IMR-90 (cell line): ENCODE data around the gene RAB25.

Source experiments
- BHLHE40 ChIP-seq: fragments of 150-350 bp; IDR thresholded peaks from 2 replicates; pipeline ENCODE4 v1.6.1; 2016; ENCODE audit warnings: mild to moderate bottlenecking, low read depth, low read length
- FOS ChIP-seq: fragments of 150-350 bp; IDR thresholded peaks from 2 replicates; pipeline ENCODE4 v1.6.1; 2016; ENCODE audit warnings: low read depth, low read length
- MAFK ChIP-seq: IDR thresholded peaks from 2 replicates; pipeline ENCODE4 v1.6.1; 2012; ENCODE audit warnings: low read depth, low read length, improper control_type of control experiment
- NFE2L2 ChIP-seq: fragments of 150-350 bp; IDR thresholded peaks from 2 replicates; pipeline ENCODE4 v1.6.1; 2016; ENCODE audit warnings: low read depth, mild to moderate bottlenecking, low read length
- POLR2A ChIP-seq: IDR thresholded peaks from 2 replicates; pipeline ENCODE4 v1.6.1; 2012; ENCODE audit warnings: mild to moderate bottlenecking, low read depth, low read length
- RAD21 ChIP-seq: IDR thresholded peaks from 2 replicates; pipeline ENCODE4 v1.6.1; 2012; ENCODE audit warnings: low read length, improper control_type of control experiment
- RFX5 ChIP-seq: IDR thresholded peaks from 2 replicates; pipeline ENCODE4 v1.8.0; 2012; ENCODE audit warnings: low read depth, mild to moderate bottlenecking, low read length, moderate library complexity
- TF ChIP-seq, protein P1 (sequence below): conservative IDR thresholded peaks from 2 replicates; pipeline ENCODE4 v1.5.1; 2012; ENCODE audit warnings: mild to moderate bottlenecking, low read depth, low read length, improper control_type of control experiment
- TF ChIP-seq, protein P2 (sequence below): fragments of 150-350 bp; IDR thresholded peaks from 2 replicates; pipeline ENCODE4 v1.6.1; 2017; ENCODE audit warnings: mild to moderate bottlenecking, antibody characterized with exemption, low read length, low read depth

DNA sequence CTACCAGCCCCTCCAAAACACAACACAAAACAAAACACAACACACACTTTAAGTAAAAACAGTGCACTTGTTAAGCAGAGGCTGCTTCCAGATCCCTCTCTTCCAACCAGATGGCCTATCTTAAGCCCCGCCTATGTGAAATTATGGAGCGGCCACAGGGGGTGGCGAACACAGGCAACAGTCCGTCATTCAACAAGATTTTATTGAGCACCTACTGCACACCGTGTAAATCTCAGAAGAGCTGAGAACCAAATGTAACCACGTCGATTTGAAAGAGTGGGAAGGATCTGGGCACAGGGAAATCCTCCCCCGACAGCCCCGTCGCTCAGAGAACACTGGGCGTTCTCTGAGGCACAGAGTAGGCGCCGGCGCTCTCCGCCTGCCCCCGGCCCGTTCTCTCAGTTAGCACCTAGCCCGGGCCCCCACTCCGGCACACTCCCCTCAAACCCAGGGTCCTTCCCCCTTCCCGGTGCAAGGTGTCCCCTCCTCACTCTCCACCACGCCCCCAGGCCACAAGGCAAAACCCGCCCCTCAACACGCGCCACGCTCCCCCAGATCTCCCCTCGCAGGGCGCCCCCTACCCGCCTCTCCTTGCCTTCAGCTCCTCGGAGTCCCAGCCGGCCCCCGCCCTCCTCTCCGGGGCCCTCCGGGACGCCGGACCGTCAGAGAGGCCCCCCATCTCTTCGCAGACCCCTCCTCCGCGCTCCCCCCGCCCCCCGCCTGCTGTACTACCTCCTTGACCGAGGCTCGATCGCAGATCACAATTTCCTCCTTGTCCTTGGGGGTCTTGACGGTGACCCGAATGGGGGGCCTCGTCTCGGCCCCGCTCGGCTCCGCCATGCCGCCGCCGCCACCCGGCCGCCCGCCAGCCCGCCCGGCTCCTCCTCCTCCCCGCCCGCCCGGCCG, 7.8 kb upstream of the RAB25 start:
- TF ChIP-seq, protein P1, sequence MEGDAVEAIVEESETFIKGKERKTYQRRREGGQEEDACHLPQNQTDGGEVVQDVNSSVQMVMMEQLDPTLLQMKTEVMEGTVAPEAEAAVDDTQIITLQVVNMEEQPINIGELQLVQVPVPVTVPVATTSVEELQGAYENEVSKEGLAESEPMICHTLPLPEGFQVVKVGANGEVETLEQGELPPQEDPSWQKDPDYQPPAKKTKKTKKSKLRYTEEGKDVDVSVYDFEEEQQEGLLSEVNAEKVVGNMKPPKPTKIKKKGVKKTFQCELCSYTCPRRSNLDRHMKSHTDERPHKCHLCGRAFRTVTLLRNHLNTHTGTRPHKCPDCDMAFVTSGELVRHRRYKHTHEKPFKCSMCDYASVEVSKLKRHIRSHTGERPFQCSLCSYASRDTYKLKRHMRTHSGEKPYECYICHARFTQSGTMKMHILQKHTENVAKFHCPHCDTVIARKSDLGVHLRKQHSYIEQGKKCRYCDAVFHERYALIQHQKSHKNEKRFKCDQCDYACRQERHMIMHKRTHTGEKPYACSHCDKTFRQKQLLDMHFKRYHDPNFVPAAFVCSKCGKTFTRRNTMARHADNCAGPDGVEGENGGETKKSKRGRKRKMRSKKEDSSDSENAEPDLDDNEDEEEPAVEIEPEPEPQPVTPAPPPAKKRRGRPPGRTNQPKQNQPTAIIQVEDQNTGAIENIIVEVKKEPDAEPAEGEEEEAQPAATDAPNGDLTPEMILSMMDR: peak; percentile 40
- TF ChIP-seq RAD21 (no peak), RFX5 (no peak), FOS (no peak), POLR2A (no peak), NFE2L2 (no peak), MAFK (no peak), BHLHE40 (no peak)
- TF ChIP-seq, protein P2, sequence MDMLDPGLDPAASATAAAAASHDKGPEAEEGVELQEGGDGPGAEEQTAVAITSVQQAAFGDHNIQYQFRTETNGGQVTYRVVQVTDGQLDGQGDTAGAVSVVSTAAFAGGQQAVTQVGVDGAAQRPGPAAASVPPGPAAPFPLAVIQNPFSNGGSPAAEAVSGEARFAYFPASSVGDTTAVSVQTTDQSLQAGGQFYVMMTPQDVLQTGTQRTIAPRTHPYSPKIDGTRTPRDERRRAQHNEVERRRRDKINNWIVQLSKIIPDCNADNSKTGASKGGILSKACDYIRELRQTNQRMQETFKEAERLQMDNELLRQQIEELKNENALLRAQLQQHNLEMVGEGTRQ: no peak
